A204.1 (cell line): ENCODE measurements around the gene PATZ1.
"Not testable (repeated sequence)": the region's sequence is repeated elsewhere in the genome, so short reads cannot be mapped to it uniquely, and the experiment has no call there.

Experiments
- FAIRE-seq: peaks from 2 replicates; lab custom pipeline; 2012; peaks lifted over from hg19 to GRCh38; lab: Jason Lieb, UNC

The PATZ1 gene

GRCh38 chr22:31346255-31346732 is at the start of gene PATZ1:
PATZ1 (minus strand) TSS chr22:31346346; CDS start chr22:31345602, 744 bp downstream.
- no peak for FAIRE-seq

GRCh38 chr22:31394326-31394725 is 48.2 kb upstream of the PATZ1 start:
- FAIRE-seq, result no peak

DNA sequence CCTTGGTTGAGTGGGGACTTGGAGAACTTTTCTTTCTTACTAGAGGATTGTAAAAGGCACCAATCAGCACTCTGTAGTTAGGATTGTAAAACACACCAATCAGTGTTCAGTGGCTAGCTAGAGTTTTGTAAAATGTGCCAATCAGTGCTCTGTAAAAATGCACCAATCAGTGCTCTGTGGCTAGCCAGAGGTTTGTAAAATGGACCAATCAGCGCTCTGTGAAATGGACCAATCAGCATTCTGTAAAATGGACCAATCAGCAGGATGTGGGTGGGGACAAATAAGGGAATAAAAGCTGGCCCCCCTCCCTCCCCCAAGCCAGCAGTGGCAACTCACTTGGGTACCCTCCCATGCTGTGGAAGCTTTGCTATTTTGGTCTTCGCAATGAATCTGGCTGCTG is 47.7 kb upstream of the PATZ1 start:
- no peak for FAIRE-seq

DNA sequence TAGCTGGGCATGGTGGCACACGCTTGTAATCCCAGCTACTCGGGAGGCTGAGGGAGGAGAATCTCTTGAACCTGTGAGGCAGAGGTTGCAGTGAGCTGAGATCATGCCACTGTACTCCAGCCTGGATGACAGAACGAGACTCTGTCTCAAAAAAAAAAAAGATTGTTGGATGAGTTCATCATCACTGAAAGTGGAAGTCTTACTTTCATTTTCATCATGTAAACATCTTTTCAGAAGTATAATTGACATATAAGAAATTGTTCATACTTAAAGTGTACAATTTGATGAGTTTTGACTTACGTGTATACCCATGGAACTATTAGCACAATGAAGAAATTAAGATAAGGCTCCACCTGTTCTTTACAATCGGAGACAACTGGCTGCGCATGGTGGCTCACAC is 32.5 kb upstream of the PATZ1 start:
- FAIRE-seq, result not testable (repeated sequence)

DNA sequence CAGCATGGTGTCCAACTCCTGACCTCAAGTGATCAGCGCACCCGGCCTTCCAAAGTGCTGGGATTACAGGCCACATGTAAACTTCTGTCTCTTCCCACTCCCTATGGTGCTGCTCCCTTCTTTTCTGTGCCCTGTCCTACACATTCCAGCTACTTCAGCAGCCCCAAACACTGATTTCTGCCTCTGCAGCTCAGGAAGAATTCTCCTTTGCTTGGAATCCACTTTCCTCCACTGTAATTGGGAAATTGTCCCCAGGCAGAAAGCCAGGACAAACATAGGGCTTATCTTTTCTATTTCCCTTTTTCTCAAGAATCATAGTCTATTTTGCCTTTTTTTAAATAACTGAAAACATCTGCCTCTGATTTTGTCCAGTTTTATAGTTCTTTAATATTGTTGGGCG is 32.0 kb upstream of the PATZ1 start:
- FAIRE-seq, result no peak

DNA sequence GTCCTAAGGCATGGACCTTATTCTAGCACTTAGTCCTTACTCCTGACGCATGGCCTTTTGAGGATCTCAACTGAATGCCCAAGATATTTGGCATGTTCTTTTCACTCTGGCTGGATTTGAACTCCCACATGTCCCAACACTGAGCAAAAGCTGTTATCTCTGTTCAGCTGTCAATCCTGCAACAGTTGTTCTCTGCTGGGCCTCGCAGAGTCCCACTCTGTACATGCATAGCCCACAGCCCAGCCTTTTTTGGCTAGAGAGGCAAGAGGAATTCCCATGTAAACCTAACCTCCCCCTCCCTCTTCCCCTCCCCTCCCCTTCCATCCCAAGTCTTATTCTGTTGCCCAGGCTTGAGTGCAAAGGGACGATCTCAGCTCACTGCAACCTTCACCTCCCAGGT is 31.5 kb upstream of the PATZ1 start:
- no peak for FAIRE-seq

DNA sequence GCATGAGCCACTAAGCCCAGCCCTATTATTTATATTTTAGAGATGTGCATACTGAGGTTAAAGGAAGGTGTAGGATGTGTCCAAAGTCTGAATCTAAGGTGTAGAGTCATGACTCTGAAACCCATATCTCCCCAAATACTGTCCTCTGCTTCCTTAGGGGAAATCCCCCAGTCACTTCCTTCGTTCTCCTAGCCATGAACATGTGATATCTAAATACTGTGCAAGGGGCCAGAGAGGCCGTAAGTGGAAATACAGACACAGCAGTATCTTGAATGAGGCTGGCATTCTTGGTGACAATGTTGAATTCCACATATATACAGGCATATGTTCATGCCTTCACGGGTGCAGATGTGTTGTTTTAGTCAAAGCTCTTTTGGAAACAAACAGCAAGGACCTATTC is 21.3 kb upstream of the PATZ1 start:
- FAIRE-seq, result no peak

DNA sequence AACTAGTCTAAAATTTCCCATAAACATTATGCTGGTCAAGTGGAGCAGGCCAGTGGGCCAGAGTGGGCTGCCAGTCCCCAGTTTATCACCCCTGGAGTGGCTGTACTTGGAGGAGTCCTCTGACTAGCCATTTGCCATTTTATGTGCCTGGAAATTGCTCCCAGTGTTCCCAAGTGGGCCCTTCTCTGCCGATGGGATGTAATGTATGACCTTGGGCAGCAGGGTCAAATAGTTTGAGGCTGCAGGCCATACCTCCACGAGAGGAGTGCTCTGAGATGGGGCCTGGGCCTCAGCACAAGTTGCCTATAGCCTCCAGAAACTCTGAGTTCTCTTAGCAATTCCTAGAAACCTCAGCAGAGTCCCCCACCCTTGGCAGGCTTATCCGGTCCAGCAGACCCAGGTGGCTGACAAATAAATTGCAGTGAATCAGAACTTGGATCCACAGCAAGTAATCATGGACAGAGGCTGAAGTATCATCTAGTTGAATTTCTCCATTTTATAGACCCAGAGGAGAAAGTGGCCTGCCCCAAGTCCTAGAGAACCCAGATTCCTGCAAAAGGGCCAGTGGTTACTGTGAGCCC is 17.8 kb upstream of the PATZ1 start:
- FAIRE-seq, result no peak

GRCh38 chr22:31361743-31362142 is 15.6 kb upstream of the PATZ1 start:
- FAIRE-seq, result no peak

DNA sequence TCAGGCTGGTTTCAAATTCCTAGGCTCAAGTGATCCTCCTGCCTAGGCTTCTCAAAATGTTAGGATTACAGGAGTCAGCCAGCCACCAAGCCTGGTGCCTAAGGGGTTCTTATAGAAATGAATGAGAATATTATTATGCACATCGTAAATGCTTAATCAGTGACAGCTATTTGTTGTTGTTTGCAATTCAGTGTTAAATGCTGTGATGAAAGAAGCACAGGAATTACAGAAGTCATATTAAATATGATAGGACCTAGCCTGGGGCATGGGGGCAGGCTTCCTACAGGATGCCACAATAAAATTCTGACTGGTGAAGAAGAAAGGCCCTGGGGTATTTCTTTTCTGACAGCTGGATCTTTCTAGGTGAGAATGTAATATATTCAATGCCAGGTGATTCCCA is 13.9 kb upstream of the PATZ1 start:
- no peak for FAIRE-seq

GRCh38 chr22:31354515-31354914 is 8.4 kb upstream of the PATZ1 start:
- FAIRE-seq, result no peak

DNA sequence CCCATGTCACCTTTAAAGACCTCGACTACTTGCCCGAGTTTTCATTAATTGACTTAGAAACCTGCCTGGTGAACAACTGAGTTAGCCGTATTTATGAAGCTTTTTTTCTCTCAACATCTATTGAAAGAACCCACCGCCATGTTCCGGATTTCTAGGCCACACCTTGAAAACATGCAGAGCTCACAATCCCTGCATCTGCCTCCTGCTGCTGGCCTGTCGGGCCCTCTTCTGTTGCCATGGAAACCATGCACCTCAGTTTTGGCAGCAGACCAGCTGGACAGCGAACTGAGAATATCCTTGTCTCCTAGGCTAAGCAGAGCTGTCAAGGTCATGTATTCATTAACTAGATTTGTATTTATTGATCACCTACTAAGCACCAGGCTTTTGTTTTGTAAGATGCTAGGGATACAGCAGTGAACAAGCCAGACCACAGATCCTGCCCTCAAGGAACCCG is 4.3 kb upstream of the PATZ1 start:
- FAIRE-seq, result no peak

DNA sequence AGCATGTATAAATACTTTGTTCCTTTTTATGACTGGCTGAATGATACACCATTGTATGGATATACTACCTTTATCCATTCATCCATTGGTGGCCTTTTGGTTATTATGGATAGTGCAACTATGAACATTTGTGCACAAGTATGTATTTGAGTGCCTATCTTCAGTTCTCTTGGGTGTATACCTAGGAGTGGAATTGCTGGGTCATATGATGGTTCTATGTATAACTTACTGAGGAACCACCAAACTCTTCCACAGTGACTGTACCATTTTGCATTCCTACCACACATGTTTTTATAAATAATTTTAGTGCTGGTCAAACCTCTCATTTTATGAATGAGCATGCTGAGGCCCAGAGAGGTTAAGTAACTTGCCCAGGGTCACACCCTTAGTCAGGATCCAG is 3.8 kb upstream of the PATZ1 start:
- no peak for FAIRE-seq

DNA sequence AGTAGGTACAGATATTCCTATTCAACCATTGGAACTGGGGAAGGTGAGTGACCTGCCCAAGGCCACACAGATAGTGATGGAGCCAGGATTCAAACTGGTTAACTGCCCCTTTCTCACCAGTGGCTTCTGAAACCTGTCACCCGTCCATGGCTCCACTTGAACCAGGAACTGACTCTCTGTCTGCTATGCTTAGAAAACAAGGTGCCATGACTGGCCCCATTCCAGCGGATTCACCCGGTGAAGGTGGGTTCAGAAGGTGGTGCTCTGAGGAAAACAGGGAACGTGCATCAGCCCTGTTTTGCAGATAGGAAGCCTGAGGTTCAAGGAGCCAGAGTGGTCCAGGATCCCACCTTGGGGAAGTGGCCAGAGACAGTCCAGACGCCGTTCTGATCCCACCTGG is 2.6 kb upstream of the PATZ1 start:
- FAIRE-seq, result no peak

GRCh38 chr22:31348009-31348337 is 1.8 kb upstream of the PATZ1 start:
- not testable (repeated sequence) for FAIRE-seq

DNA sequence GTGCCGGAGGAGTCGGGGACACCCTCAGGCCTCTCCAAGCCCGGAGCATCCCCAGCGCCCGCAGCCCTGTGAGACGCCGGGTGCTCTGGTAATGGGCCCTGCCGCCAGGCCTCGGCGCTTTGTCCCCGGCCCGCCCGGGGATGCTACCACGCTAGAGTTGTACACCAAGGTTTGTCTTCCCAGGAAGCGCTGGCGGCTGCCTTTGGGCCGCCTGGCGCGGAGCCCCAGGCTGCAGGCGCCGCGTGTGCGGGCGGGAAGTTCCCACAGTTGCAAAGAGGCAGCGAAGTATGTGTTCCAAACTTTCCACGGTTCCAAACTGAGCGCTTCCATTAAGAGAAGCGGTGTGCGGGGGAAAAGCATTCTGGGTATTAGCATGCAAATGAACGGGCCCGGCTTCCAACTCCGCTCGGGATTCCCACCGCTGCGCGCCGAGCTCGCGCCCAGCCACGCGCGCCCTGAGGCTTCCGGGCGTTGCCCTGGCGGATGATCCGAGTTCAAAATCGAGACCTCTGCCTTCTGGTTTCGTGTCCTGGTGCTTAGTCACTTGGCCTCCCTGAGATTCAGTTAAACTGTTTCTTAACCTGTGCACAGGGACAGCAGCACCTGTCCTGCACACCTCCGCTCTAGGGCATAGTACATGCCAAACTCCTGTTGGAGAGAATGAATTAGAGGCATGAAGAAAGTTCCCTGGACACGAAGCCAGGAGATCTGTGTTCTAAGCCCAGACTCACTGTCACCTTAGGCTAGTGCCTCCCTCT is 1.3 kb upstream of the PATZ1 start:
- FAIRE-seq, result no peak

- FAIRE-seq, result no peak
Observed at GRCh38 chr22:31346733-31347250, 646 bp upstream of the PATZ1 start.

- FAIRE-seq, result no peak
Observed at GRCh38 chr22:31345331-31346254, 553 bp downstream of the PATZ1 start.

GRCh38 chr22:31344578-31345330 is 1.4 kb downstream of the PATZ1 start:
- FAIRE-seq, result no peak

DNA sequence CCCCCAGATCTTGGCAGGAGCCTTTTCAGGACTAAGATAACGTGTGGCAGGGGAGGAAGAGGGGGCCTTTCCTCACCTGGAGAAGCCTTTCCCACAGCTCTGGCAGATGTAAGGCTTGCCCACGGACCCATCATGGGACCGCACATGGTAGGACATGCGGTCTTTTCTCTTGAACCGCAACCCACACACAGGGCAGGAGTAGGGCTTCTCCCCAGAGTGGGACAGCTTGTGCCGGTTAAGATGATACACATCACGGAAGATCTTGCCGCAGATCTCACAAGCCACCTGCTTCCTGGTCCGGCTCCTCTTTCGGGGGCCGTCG is 1.9 kb downstream of the PATZ1 start:
- FAIRE-seq, result no peak

- no peak for FAIRE-seq
Observed at GRCh38 chr22:31343235-31344191, 2.6 kb downstream of the PATZ1 start.
